ENCODE data around the gene JAKMIP1. TPM values are rescaled to one million over a fixed set of nuclear protein-coding genes. Genes with fewer than 3 reads are reported as not detected.

The JAKMIP1 gene
- total RNA-seq, 1 experiment from 2014 or later, result not detected

DNA sequence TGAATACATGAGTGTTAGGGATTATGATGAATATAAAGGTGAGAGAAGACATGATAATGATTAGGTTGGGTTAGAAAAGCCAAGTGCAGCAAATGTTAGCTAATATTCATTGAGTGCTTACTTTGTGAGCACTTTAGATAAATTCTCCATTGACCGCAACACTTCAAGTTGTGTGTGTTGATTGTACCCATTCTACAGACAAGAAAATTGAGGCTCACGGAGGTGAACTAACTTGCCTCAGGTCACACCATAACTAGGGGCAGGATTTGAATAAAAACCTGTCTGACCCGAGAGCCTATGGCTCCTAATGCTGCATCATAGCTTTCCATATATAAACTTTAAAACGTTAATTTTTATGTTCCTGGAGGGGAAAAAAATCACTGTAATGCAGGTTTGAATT lies 167.0 kb downstream of the JAKMIP1 start:
- TF ChIP-seq, protein P1, sequence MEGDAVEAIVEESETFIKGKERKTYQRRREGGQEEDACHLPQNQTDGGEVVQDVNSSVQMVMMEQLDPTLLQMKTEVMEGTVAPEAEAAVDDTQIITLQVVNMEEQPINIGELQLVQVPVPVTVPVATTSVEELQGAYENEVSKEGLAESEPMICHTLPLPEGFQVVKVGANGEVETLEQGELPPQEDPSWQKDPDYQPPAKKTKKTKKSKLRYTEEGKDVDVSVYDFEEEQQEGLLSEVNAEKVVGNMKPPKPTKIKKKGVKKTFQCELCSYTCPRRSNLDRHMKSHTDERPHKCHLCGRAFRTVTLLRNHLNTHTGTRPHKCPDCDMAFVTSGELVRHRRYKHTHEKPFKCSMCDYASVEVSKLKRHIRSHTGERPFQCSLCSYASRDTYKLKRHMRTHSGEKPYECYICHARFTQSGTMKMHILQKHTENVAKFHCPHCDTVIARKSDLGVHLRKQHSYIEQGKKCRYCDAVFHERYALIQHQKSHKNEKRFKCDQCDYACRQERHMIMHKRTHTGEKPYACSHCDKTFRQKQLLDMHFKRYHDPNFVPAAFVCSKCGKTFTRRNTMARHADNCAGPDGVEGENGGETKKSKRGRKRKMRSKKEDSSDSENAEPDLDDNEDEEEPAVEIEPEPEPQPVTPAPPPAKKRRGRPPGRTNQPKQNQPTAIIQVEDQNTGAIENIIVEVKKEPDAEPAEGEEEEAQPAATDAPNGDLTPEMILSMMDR (IDR thresholded peaks at IDR 0.05; ENCODE audit: unreplicated experiment), result no peak
- H3K4me3 Mint-ChIP-seq (ENCODE audit: low read depth, unreplicated experiment), result no peak overlapping the region
- H3K27ac Mint-ChIP-seq (ENCODE audit: unreplicated experiment), result no peak overlapping the region
- no peak for DNase-seq
- no peaks in the 10 kb centered on the region for H3K9me3 Mint-ChIP-seq (ENCODE audit: low read depth, unreplicated experiment)
- peaks cover 12% of the 10 kb centered on the region for H3K27me3 Mint-ChIP-seq (ENCODE audit: unreplicated experiment)
- BruUV-seq (replicated peaks), result no TSS peak
- intact Hi-C loops (cut with micrococcal nuclease; ENCODE audit: unreplicated experiment), result no loop called here
- H3K36me3 Mint-ChIP-seq (ENCODE audit: insufficient read depth, unreplicated experiment), result no peaks in the 10 kb centered on the region
- no peaks in the 10 kb centered on the region for H3K4me1 Mint-ChIP-seq (ENCODE audit: low read depth, unreplicated experiment)
- CTCF ChIA-PET, result no interaction called here

DNA sequence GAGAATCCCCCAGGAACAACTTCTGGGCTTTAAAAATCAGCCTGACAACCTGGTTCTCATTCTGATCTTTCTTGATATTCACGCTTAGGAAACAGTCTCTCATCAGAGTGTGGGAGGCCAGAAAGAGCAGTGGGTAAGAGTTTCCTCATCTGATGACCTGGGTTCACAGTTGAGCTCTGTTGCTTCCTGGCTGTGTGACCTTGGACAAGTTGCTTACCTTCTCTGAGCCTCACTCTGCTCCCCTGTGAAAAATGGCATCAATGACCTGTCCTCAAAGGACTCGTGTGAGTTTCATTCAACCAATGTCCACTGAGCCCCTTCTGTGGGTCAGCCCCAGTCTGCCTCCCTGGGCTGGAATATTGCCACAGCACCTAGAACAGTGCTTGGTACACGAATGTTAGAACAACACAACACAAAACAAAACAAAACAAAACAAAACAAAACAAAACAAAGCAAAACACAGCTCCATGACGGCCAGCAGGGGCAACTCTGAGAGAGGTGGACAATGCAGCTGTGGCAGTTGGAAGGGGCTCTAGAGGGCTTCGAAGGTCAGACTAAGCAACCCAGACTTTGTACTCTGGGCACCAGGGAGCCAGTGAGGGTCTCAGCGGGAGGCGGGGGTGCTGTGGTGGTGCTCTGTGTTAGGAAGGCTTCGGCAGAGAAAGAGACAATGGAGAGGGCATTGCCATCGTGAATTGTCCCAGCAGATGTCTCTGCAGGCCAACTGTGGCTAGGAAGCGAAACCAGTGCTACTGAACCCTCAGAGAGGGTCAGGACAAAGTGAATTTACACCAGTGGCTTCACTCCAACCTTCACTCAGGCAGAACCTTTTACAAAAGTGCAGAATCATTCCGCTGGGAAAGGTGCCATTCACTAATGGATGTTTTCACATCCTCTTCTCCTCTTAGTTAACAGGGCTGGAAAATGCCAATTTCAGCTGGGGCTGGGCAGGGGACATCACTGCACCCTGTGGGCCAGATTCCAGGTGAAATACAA lies 167.8 kb downstream of the JAKMIP1 start:
- peaks cover 12% of the 10 kb centered on the region for H3K27me3 Mint-ChIP-seq (ENCODE audit: unreplicated experiment)
- no peak overlapping the region for H3K4me3 Mint-ChIP-seq (ENCODE audit: low read depth, unreplicated experiment)
- CTCF ChIA-PET, result no interaction called here
- no peaks in the 10 kb centered on the region for H3K4me1 Mint-ChIP-seq (ENCODE audit: low read depth, unreplicated experiment)
- BruUV-seq (replicated peaks), result no TSS peak
- intact Hi-C loops (cut with micrococcal nuclease; ENCODE audit: unreplicated experiment), result no loop called here
- no peaks in the 10 kb centered on the region for H3K36me3 Mint-ChIP-seq (ENCODE audit: insufficient read depth, unreplicated experiment)
- H3K27ac Mint-ChIP-seq (ENCODE audit: unreplicated experiment), result no peak overlapping the region
- no peak for DNase-seq
- H3K9me3 Mint-ChIP-seq (ENCODE audit: low read depth, unreplicated experiment), result no peaks in the 10 kb centered on the region
- TF ChIP-seq, protein P1 (IDR thresholded peaks at IDR 0.05; ENCODE audit: unreplicated experiment), result no peak

DNA sequence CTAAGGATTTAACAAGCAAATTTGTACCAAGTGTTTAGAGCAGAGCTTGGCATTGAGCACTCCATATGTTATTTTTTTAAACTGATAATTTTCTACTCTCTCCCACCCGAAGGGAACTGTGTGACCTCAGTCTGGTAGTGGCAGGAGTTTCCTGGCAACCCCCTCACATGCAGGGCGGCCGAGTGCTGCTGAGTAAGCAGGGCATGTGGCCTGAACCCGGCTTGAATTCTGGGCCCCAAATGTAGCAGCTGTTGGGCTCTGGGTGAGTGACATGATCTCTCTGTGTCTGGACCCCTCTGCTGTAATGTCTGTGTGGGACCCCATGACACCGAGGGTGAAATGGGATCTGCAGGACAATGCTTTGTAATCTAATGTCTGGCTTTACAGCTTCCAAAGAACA lies 168.5 kb downstream of the JAKMIP1 start:
- BruUV-seq (replicated peaks), result no TSS peak
- CTCF ChIA-PET, result no interaction called here

DNA sequence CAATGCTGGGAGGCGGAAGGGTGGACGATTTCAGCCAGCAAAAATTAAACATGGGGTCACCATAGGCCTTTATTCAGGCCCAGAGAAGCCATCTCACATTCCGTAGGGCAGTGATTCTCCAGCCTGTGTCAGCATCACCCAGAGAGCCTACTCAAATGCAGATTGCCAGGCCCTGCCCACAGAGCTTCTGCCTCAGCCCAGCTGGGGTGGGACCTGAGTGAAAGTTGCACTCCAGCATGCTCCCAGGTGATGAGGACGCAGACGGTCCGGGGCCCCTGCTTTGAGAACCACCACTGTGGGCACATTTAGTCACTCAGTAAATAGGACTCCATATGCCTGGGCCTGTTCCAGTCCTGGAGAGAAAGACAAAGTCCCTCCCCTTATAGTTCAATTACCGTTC lies 169.7 kb downstream of the JAKMIP1 start:
- Mint-ChIP-seq H3K4me1 (ENCODE audit: low read depth, unreplicated experiment) (no peaks in the 10 kb centered on the region), H3K27ac (ENCODE audit: unreplicated experiment) (no peak overlapping the region), H3K27me3 (ENCODE audit: unreplicated experiment) (peaks cover 22% of the 10 kb centered on the region), H3K36me3 (ENCODE audit: insufficient read depth, unreplicated experiment) (no peaks in the 10 kb centered on the region), H3K4me3 (ENCODE audit: low read depth, unreplicated experiment) (no peak overlapping the region), H3K9me3 (ENCODE audit: low read depth, unreplicated experiment) (no peaks in the 10 kb centered on the region)
- intact Hi-C loops (cut with micrococcal nuclease; ENCODE audit: unreplicated experiment), result no loop called here
- no TSS peak for BruUV-seq (replicated peaks)
- DNase-seq, result no peak
- TF ChIP-seq, protein P1 (IDR thresholded peaks at IDR 0.05; ENCODE audit: unreplicated experiment), result no peak
- CTCF ChIA-PET, result no interaction called here

More for the DNA sequence above, 168.5 kb downstream of the JAKMIP1 start:
- H3K27ac Mint-ChIP-seq (ENCODE audit: unreplicated experiment), result no peak overlapping the region
- DNase-seq, result no peak
- no peak overlapping the region for H3K4me3 Mint-ChIP-seq (ENCODE audit: low read depth, unreplicated experiment)
- intact Hi-C loops (cut with micrococcal nuclease; ENCODE audit: unreplicated experiment), result no loop called here
- no peaks in the 10 kb centered on the region for H3K36me3 Mint-ChIP-seq (ENCODE audit: insufficient read depth, unreplicated experiment)
- H3K9me3 Mint-ChIP-seq (ENCODE audit: low read depth, unreplicated experiment), result no peaks in the 10 kb centered on the region
- no peaks in the 10 kb centered on the region for H3K4me1 Mint-ChIP-seq (ENCODE audit: low read depth, unreplicated experiment)
- TF ChIP-seq, protein P1 (IDR thresholded peaks at IDR 0.05; ENCODE audit: unreplicated experiment), result no peak
- H3K27me3 Mint-ChIP-seq (ENCODE audit: unreplicated experiment), result peaks cover 12% of the 10 kb centered on the region

All from Calu3 (cell line).